ENCODE data around the gene SIL1. TPM values are rescaled to one million over a fixed set of nuclear protein-coding genes. Genes with fewer than 3 reads are reported as not detected.

Gene SIL1
- total RNA-seq, result 26.1 TPM

DNA sequence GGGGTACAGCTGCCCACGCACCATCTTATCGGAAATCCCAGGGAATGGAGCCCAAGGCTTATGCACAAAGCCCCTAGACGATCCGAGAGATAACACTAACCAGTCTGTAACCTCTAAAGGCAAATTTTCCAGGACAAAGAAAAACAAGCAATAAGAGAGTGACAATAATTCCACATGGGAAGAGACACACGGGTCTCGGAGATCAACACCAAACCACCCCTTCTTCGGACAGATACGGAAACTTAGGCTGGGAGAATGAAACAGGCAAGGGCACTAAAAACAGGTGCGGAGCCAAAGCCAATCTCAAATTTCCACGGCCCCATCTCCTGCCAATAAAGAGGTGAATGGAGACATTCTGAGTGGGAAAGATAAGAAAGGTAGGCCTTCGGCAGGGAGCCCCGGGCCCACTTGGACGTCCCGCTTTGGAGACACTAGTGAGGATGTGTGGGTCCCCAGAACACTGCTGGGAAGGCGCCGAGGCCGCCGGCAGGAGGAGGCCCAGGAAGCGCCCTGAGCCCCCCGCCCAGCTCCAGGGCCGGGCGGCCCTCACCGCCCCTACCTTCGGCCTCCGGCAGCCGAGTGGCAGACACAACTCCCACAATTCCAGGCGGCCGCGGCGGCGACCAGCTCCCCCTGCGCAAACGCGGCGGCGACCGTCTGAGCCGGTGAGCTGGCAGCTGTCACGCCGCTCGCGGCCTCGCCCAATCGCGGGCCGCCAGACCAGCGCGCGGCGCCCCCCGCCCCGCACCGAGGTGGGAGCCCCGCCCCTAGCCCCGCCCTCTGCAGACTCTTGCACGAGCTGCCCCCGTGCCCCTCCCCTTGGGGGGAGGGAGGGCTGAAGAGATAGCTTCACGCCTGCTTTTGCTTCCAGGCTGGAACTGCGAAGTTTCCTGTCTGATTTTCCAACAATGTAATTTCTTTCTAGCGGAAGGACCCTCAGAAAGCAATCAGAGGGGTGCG, at the start of gene SIL1:
TSS of gene SIL1 (minus strand) at position 659 of the 960 bp plus-strand sequence. CDS start 70,525 bp downstream, outside the sequence.
- peaks cover 6 to 16% (median 16%) of the 10 kb centered on the region in 3 donors for H3K4me1 ChIP-seq (ENCODE audit: control insufficient read depth in 3 of 3, insufficient read depth in 3 of 3, low read length in 3 of 3)
- no peaks in the 10 kb centered on the region for H3K9me3 ChIP-seq (ENCODE audit: control insufficient read depth in 3 of 3, low read length in 3 of 3)
- H3K27ac ChIP-seq (ENCODE audit: low read depth, low read length), result peak within 1 kb of the TSS; percentile 99
- H3K27me3 ChIP-seq (ENCODE audit: control insufficient read depth in 3 of 3, insufficient read depth in 3 of 3, low read length in 3 of 3), result no peaks in the 10 kb centered on the region
- peak within 1 kb of the TSS; percentile 91 to 93 (median 93) for H3K4me3 ChIP-seq (ENCODE audit: low read length in 3 of 3)
- H3K36me3 ChIP-seq (ENCODE audit: control insufficient read depth in 3 of 3, insufficient read depth in 3 of 3, low read length in 3 of 3), result no peaks in the 10 kb centered on the region
- H3K9ac ChIP-seq (ENCODE audit: low read depth in 1 of 3, low read length in 3 of 3), result peak within 1 kb of the TSS; percentile 92 to 100 (median 99)

DNA sequence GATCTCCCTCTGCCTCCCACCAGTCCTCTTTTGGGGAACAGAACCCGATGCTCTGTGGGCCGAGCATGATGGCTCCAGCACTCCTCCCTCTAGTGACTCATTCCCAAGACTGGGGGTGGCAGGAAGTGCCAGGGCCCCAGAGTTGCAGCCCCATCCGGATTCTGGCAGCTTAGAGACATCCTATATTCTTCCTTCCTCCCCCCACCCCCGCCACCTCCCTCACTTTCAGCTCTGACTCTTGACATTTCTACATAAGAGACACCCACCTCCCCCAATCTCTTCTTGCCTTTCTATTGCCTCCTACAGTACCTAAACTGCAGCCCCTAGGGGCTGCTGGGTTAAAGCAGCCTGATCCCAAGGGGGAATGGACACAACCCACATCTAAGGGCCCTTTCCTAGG, 48.2 kb upstream of the SIL1 start:
- no peak overlapping the region for H3K27ac ChIP-seq (ENCODE audit: low read depth, low read length)
- H3K9ac ChIP-seq (ENCODE audit: low read depth in 1 of 3, low read length in 3 of 3), result no peak overlapping the region
- H3K36me3 ChIP-seq (ENCODE audit: control insufficient read depth in 3 of 3, insufficient read depth in 3 of 3, low read length in 3 of 3), result no peaks in the 10 kb centered on the region
- no peak overlapping the region for H3K4me3 ChIP-seq (ENCODE audit: low read length in 3 of 3)
- H3K27me3 ChIP-seq (ENCODE audit: control insufficient read depth in 3 of 3, insufficient read depth in 3 of 3, low read length in 3 of 3), result no peaks in the 10 kb centered on the region
- no peaks in the 10 kb centered on the region for H3K4me1 ChIP-seq (ENCODE audit: control insufficient read depth in 3 of 3, insufficient read depth in 3 of 3, low read length in 3 of 3)
- H3K9me3 ChIP-seq (ENCODE audit: control insufficient read depth in 3 of 3, low read length in 3 of 3), result no peaks in the 10 kb centered on the region

DNA sequence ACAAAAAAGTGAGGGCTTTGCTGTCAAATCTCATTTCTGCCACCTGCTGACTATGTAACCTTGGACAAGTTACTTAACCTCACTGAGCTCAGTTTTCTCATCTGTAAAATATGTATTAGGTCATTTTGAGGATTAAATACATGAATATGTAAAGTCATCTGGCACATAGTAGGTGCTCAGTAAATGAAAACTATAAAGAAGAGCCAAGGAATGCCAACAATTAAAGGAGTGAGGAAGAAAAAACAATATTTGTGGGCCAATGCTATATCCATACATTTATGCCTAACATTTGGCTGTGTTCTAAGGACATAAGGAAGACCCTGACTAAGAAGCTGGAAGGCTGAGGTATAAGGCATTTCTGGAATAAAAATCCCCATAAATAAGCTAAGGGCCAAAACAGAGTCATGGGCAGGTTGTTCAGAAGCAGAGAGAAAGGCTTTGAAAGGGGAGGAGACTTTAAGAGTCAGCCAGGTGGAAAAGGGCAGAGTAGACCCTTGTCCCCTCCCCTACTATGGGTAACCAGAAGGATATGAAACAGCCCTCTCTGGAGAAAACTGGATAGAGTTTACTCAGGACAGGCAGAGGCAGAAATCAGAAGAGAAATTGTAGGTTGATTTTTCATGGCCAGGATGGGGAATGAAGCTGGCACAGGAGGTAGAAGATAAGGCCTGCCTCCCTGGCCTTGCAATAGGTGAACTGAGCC, 47.6 kb upstream of the SIL1 start:
- no peaks in the 10 kb centered on the region for H3K36me3 ChIP-seq (ENCODE audit: control insufficient read depth in 3 of 3, insufficient read depth in 3 of 3, low read length in 3 of 3)
- no peaks in the 10 kb centered on the region for H3K27me3 ChIP-seq (ENCODE audit: control insufficient read depth in 3 of 3, insufficient read depth in 3 of 3, low read length in 3 of 3)
- no peaks in the 10 kb centered on the region for H3K9me3 ChIP-seq (ENCODE audit: control insufficient read depth in 3 of 3, low read length in 3 of 3)
- no peaks in the 10 kb centered on the region for H3K4me1 ChIP-seq (ENCODE audit: control insufficient read depth in 3 of 3, insufficient read depth in 3 of 3, low read length in 3 of 3)
- no peak overlapping the region for H3K9ac ChIP-seq (ENCODE audit: low read depth in 1 of 3, low read length in 3 of 3)
- no peak overlapping the region for H3K27ac ChIP-seq (ENCODE audit: low read depth, low read length)
- no peak overlapping the region for H3K4me3 ChIP-seq (ENCODE audit: low read length in 3 of 3)

DNA sequence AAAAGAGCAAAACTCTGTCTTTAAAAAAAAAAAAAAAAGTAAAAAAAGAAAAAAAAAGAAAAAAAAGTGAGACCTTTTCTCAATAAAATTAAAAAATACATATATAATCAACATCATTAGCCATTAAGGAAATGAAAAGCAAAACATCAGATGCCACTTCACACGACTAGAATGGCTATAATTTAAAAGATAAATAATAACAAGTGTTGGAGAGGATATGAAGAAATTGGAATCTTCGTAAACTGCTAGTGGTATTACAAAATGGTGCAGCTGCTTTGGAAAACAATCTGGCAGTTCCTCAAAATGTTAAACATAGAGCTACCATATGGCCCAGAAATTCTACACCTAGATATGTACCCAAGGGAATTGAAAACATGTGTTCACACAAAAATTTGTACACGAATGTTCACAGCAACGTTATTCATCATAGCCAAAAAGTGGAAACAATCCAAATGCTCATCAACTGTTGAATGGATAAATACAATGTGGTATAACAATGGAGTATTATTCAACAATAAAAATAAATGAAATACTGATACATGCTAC, 45.3 kb upstream of the SIL1 start:
- no peaks in the 10 kb centered on the region for H3K4me1 ChIP-seq (ENCODE audit: control insufficient read depth in 3 of 3, insufficient read depth in 3 of 3, low read length in 3 of 3)
- H3K36me3 ChIP-seq (ENCODE audit: control insufficient read depth in 3 of 3, insufficient read depth in 3 of 3, low read length in 3 of 3), result no peaks in the 10 kb centered on the region
- no peaks in the 10 kb centered on the region for H3K9me3 ChIP-seq (ENCODE audit: control insufficient read depth in 3 of 3, low read length in 3 of 3)
- H3K27ac ChIP-seq (ENCODE audit: low read depth, low read length), result no peak overlapping the region
- H3K4me3 ChIP-seq (ENCODE audit: low read length in 3 of 3), result no peak overlapping the region
- no peaks in the 10 kb centered on the region for H3K27me3 ChIP-seq (ENCODE audit: control insufficient read depth in 3 of 3, insufficient read depth in 3 of 3, low read length in 3 of 3)
- no peak overlapping the region for H3K9ac ChIP-seq (ENCODE audit: low read depth in 1 of 3, low read length in 3 of 3)

DNA sequence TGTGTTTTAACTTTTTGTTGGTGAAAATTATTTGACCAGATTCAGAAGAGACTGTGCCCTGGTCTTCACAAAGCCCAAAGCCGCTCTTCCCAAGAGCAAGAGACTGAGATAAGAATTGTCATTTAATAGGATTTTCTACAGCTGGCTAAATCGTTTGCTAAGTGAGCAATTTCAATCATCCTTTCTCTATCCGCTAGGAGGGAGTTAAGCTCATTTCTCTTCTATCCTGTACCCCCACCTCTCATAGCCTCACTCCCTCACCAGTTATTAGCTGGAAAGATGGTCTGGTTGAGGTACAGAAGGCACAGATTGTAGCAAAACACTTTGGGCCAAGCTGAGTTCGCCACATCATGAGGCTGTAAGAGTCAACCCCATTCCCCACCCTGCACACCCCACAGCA, 43.0 kb upstream of the SIL1 start:
- Histone ChIP-seq H3K4me1 (ENCODE audit: control insufficient read depth in 3 of 3, insufficient read depth in 3 of 3, low read length in 3 of 3) (no peaks in the 10 kb centered on the region), H3K9ac (ENCODE audit: low read depth in 1 of 3, low read length in 3 of 3) (no peak overlapping the region), H3K27ac (ENCODE audit: low read depth, low read length) (no peak overlapping the region), H3K4me3 (ENCODE audit: low read length in 3 of 3) (no peak overlapping the region), H3K27me3 (ENCODE audit: control insufficient read depth in 3 of 3, insufficient read depth in 3 of 3, low read length in 3 of 3) (no peaks in the 10 kb centered on the region), H3K36me3 (ENCODE audit: control insufficient read depth in 3 of 3, insufficient read depth in 3 of 3, low read length in 3 of 3) (no peaks in the 10 kb centered on the region), H3K9me3 (ENCODE audit: control insufficient read depth in 3 of 3, low read length in 3 of 3) (no peaks in the 10 kb centered on the region)

DNA sequence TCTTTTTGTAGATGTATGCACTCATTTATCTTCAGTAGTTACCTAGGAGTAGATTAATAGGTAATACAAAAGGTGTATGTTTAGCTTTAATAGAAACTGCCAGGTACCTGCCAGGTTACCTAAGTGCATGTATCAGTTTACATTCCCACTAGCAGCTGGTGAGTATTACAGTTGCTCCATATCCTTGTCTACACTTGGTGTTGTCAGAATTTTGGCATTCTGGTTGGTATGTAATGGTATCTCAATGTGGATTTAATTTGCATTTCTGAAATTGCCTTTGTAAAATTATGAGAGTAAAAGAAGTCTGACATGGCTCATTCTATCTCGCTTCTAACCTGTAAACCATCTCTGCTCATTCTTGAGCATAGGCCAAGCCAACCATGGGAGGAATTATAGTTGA, 38.3 kb upstream of the SIL1 start:
- H3K4me3 ChIP-seq (ENCODE audit: low read length in 3 of 3), result no peak overlapping the region
- H3K4me1 ChIP-seq (ENCODE audit: control insufficient read depth in 3 of 3, insufficient read depth in 3 of 3, low read length in 3 of 3), result no peaks in the 10 kb centered on the region
- H3K27ac ChIP-seq (ENCODE audit: low read depth, low read length), result no peak overlapping the region
- no peaks in the 10 kb centered on the region for H3K36me3 ChIP-seq (ENCODE audit: control insufficient read depth in 3 of 3, insufficient read depth in 3 of 3, low read length in 3 of 3)
- no peaks in the 10 kb centered on the region for H3K9me3 ChIP-seq (ENCODE audit: control insufficient read depth in 3 of 3, low read length in 3 of 3)
- H3K27me3 ChIP-seq (ENCODE audit: control insufficient read depth in 3 of 3, insufficient read depth in 3 of 3, low read length in 3 of 3), result no peaks in the 10 kb centered on the region
- no peak overlapping the region for H3K9ac ChIP-seq (ENCODE audit: low read depth in 1 of 3, low read length in 3 of 3)

DNA sequence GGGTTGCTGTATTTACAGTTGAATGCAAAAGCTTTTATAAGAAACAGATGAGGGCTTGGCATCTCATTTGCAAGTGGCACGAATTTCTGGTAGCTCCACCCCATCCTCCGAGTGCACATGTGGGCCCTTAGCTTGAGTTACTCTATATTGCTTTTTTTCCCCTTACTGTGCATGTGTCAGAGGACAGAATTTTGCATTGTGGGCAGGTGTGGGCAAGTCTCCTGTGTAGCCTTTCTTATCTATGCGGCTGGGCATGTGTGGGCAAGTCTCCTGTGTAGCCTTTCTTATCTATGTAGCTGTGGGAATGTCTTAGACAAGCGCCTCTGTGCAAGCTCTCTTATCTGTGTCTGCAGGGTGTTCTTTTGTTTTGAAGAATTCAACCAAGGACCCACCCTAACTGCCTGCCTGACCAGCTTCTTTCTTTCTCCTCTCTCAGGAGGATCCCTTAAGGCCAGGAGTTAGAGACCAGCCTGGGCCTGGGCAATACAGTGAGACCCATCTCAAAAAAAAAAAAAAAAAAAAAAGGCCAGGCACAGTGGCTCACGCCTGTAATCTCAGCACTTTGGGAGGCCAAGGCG, 34.1 kb upstream of the SIL1 start:
- Histone ChIP-seq H3K27me3 (ENCODE audit: control insufficient read depth in 3 of 3, insufficient read depth in 3 of 3, low read length in 3 of 3) (no peaks in the 10 kb centered on the region), H3K4me1 (ENCODE audit: control insufficient read depth in 3 of 3, insufficient read depth in 3 of 3, low read length in 3 of 3) (no peaks in the 10 kb centered on the region), H3K27ac (ENCODE audit: low read depth, low read length) (no peak overlapping the region), H3K9ac (ENCODE audit: low read depth in 1 of 3, low read length in 3 of 3) (no peak overlapping the region), H3K36me3 (ENCODE audit: control insufficient read depth in 3 of 3, insufficient read depth in 3 of 3, low read length in 3 of 3) (no peaks in the 10 kb centered on the region), H3K9me3 (ENCODE audit: control insufficient read depth in 3 of 3, low read length in 3 of 3) (no peaks in the 10 kb centered on the region), H3K4me3 (ENCODE audit: low read length in 3 of 3) (no peak overlapping the region)

DNA sequence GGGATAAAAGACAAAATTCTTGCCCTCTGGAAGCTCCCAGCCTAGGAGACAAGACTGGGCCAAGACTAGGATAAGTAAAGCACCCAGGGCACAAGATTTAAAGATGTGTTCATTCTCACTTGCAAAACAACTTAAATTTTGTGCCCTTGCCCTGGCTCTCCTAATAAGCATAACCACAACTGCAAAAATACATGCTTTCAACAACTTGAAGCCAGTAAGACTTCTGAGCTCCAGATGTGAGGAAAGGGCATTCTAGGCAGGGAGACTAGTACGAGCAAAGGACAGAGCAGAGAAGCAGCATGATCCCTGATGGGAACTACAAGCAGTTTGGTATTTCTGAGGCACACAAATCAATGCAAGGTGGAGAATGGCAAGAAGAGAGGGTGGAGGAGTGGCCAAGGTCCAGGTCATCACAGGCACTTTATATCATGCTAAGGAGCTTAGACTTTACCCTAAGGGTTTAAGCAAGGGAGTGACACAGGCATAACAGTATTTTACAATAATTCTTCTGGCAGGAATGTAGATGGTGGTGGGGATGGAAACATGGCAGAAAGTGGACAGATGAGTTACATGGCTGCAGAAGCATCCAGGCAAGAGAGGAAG, 30.1 kb upstream of the SIL1 start:
- H3K4me1 ChIP-seq (ENCODE audit: control insufficient read depth in 3 of 3, insufficient read depth in 3 of 3, low read length in 3 of 3), result no peaks in the 10 kb centered on the region
- H3K27me3 ChIP-seq (ENCODE audit: control insufficient read depth in 3 of 3, insufficient read depth in 3 of 3, low read length in 3 of 3), result no peaks in the 10 kb centered on the region
- H3K27ac ChIP-seq (ENCODE audit: low read depth, low read length), result no peak overlapping the region
- no peak overlapping the region for H3K4me3 ChIP-seq (ENCODE audit: low read length in 3 of 3)
- no peak overlapping the region for H3K9ac ChIP-seq (ENCODE audit: low read depth in 1 of 3, low read length in 3 of 3)
- H3K36me3 ChIP-seq (ENCODE audit: control insufficient read depth in 3 of 3, insufficient read depth in 3 of 3, low read length in 3 of 3), result no peaks in the 10 kb centered on the region
- H3K9me3 ChIP-seq (ENCODE audit: control insufficient read depth in 3 of 3, low read length in 3 of 3), result no peaks in the 10 kb centered on the region

DNA sequence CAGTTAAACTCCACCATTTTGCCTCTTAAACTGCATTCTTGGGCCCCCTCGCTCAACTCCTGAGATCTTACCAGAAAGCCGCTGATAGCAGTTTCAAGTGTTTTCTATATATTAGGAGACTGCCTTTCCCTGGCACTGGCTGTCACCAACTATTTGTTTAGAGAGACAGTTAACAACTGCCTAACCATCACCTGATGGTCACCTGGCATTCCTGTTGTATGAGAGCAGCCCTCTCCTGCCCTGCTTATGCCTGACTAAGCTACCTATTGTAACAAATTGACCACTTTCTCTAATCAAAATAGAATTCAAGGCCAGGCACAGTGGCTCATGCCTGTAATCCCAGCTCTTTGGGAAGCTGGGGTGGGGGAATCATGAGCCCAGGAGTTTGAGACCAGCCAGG, 28.0 kb upstream of the SIL1 start:
- Histone ChIP-seq H3K9ac (ENCODE audit: low read depth in 1 of 3, low read length in 3 of 3) (no peak overlapping the region), H3K4me1 (ENCODE audit: control insufficient read depth in 3 of 3, insufficient read depth in 3 of 3, low read length in 3 of 3) (no peaks in the 10 kb centered on the region), H3K27ac (ENCODE audit: low read depth, low read length) (no peak overlapping the region), H3K9me3 (ENCODE audit: control insufficient read depth in 3 of 3, low read length in 3 of 3) (no peaks in the 10 kb centered on the region), H3K36me3 (ENCODE audit: control insufficient read depth in 3 of 3, insufficient read depth in 3 of 3, low read length in 3 of 3) (no peaks in the 10 kb centered on the region), H3K4me3 (ENCODE audit: low read length in 3 of 3) (no peak overlapping the region), H3K27me3 (ENCODE audit: control insufficient read depth in 3 of 3, insufficient read depth in 3 of 3, low read length in 3 of 3) (no peaks in the 10 kb centered on the region)

Measured in skeletal muscle tissue (tissue), 4 donors.